Transverse colon (tissue), 4 donors: ENCODE measurements around the gene EML6. TPM values are rescaled to one million over a fixed set of nuclear protein-coding genes. Genes with fewer than 3 reads are reported as not detected.

Experiments
- DNase-seq: peaks from one replicate; pipeline ENCODE4 v3.0.0-alpha.2; 2019
- H3K27ac ChIP-seq, 4 donors: fragments of 200-600 bp; sonication (generic); 2 replicates each; pipeline ENCODE4 v1.5.1; 2016 to 2018; ENCODE audit warnings: inconsistent platforms in 4 of 4
- H3K27me3 ChIP-seq: fragments of 200-600 bp; sonication (generic); 2 replicates; pipeline ENCODE4 v1.5.1; 2017; ENCODE audit warnings: inconsistent platforms
- H3K36me3 ChIP-seq, 4 donors: fragments of 200-600 bp; sonication (generic); 2 replicates each; pipeline ENCODE4 v1.5.1; 2017 to 2019; ENCODE audit warnings: inconsistent platforms in 4 of 4
- H3K4me1 ChIP-seq, 4 donors: fragments of 200-600 bp; sonication (generic); 2 replicates each; pipeline ENCODE4 v1.5.1; 2017 to 2020; ENCODE audit warnings: inconsistent platforms in 4 of 4
- H3K4me3 ChIP-seq, 4 donors: fragments of 200-600 bp; sonication (generic); 1 replicate in 1 of 4; 2 replicates in 3 of 4; pipeline versions ENCODE4 v1.5.1 to v1.6.1; 2017 to 2019; ENCODE audit warnings: inconsistent platforms in 4 of 4
- H3K9me3 ChIP-seq, 2 donors: fragments of 200-600 bp; sonication (generic); 2 replicates each; pipeline ENCODE4 v1.5.1; 2017 to 2019; ENCODE audit warnings: inconsistent platforms in 2 of 2
- CTCF ChIP-seq, 5 experiments: fragments of 200-600 bp in 3 of 5; fragments of 450-650 bp in 2 of 5; sonication (generic) in 3 of 5; IDR thresholded peaks; 1 replicate in 2 of 5; 2 replicates in 3 of 5; pipeline ENCODE4 v1.5.1; 2016 to 2017; ENCODE audit warnings: antibody characterized with exemption in 5 of 5, inconsistent platforms in 3 of 5, mild to moderate bottlenecking in 2 of 5, moderate library complexity in 1 of 5
- EP300 ChIP-seq: sonication (generic); formaldehyde crosslinking; IDR thresholded peaks from one replicate; pipeline ENCODE4 v1.6.1; 2017; ENCODE audit warnings: antibody characterized with exemption, low read depth
- POLR2A ChIP-seq: fragments of 450-650 bp; IDR thresholded peaks from one replicate; pipeline ENCODE4 v1.6.1; 2016; ENCODE audit warnings: antibody characterized with exemption, mild to moderate bottlenecking, moderate library complexity
- POLR2AphosphoS5 ChIP-seq, 3 donors: sonication (generic); formaldehyde crosslinking; IDR thresholded peaks; one replicate each; pipeline ENCODE4 v1.6.1; 2016; ENCODE audit warnings: antibody characterized with exemption in 3 of 3
- WGBS, 2 donors: methylation state at CpG; one replicate each; pipeline ENCODE4 v1.1.5; 2018; ENCODE audit warnings: low coverage in 1 of 2; 5-methylcytosine and 5-hydroxymethylcytosine counted together
- in situ Hi-C, 4 donors: fragments of 200-750 bp; cut with MboI; loops; one replicate each; pipeline versions ENCODE4 v1.15.0 to v1.15.1; 2017; ENCODE audit warnings: low sequenced_read_pairs in 3 of 4, low pct_ligation_motif_present in 1 of 4, low pct_unique_long_range_greater_than_20kb in 1 of 4
- intact Hi-C: fragments of 100-400 bp; cut with DNase I; formaldehyde crosslinking; loops from one replicate; pipeline ENCODE4 v1.15.1; 2023; ENCODE audit warnings: low total_unique reads
- total RNA-seq, 4 donors: library from RNA; depleted of rRNA; stranded (reverse); fragments of >200 nt; gene quantifications; one replicate each; pipeline ENCODE4 v1.1.0, GENCODE V29; 2016

Gene EML6
- total RNA-seq, 4 donors from 2014 or later, result 1.5 to 8.2 (median 3.4) TPM

GRCh38 chr2:54677476-54678265 lies 45.8 kb upstream of the EML6 start:
- Histone ChIP-seq H3K4me3 (no peak overlapping the region), H3K27me3 (no peaks in the 10 kb centered on the region), H3K27ac (no peak overlapping the region), H3K9me3 (no peaks in the 10 kb centered on the region), H3K36me3 (no peaks in the 10 kb centered on the region), H3K4me1 (peaks cover 5 to 19% (median 15%) of the 10 kb centered on the region in 4 donors)
- intact Hi-C loops (no loop called here), in situ Hi-C loops (no loop called here)
- 89 to 100% methylated on average over 1 to 6 of the region's 6 CpGs for WGBS, 2 donors
- DNase-seq, result no peak
- TF ChIP-seq POLR2AphosphoS5 (IDR thresholded peaks at IDR 0.05) (no peak), EP300 (no peak), POLR2A (no peak), CTCF (IDR thresholded peaks at IDR 0.05) (no peak)

GRCh38 chr2:54678719-54679118 lies 44.7 kb upstream of the EML6 start:
- intact Hi-C loops, result no loop called here
- no peak overlapping the region for H3K4me3 ChIP-seq

GRCh38 chr2:54680397-54681041 lies 42.9 kb upstream of the EML6 start:
- intact Hi-C loops, result no loop called here
- Histone ChIP-seq H3K9me3 (no peaks in the 10 kb centered on the region), H3K4me3 (no peak overlapping the region), H3K27ac (no peak overlapping the region), H3K36me3 (no peaks in the 10 kb centered on the region), H3K27me3 (no peaks in the 10 kb centered on the region), H3K4me1 (no peaks in the 10 kb centered on the region)
- no peak for DNase-seq
- in situ Hi-C loops, result no loop called here
- WGBS, 2 donors, result 63% methylated on average over 6 of the region's 6 CpGs; no CpG with 5 or more reads in 1 of the 2 donors
- TF ChIP-seq POLR2A, result no peak
- TF ChIP-seq EP300, result no peak
- TF ChIP-seq CTCF (IDR thresholded peaks at IDR 0.05), result no peak
- no peak for TF ChIP-seq POLR2AphosphoS5 (IDR thresholded peaks at IDR 0.05)

More at GRCh38 chr2:54678719-54679118, 44.7 kb upstream of the EML6 start:
- 84% methylated on average over 3 of the region's 3 CpGs; no CpG with 5 or more reads in 1 of the 2 donors for WGBS, 2 donors
- no peak for DNase-seq
- Histone ChIP-seq H3K9me3 (no peaks in the 10 kb centered on the region), H3K4me1 (peaks cover 0 to 9% (median 5%) of the 10 kb centered on the region in 4 donors), H3K27ac (no peak overlapping the region), H3K36me3 (no peaks in the 10 kb centered on the region), H3K27me3 (no peaks in the 10 kb centered on the region)
- no peak for TF ChIP-seq POLR2AphosphoS5 (IDR thresholded peaks at IDR 0.05)
- no peak for TF ChIP-seq POLR2A
- TF ChIP-seq CTCF (IDR thresholded peaks at IDR 0.05), result no peak
- TF ChIP-seq EP300, result no peak
- in situ Hi-C loops, result no loop called here

- intact Hi-C loops (no loop called here), in situ Hi-C loops (no loop called here)
- WGBS, 2 donors, result 67 to 79% methylated on average over 1 to 6 of the region's 6 CpGs
- DNase-seq, result no peak
- no peaks in the 10 kb centered on the region for H3K27me3 ChIP-seq
- no peaks in the 10 kb centered on the region for H3K4me1 ChIP-seq
- H3K27ac ChIP-seq, result no peak overlapping the region
- H3K4me3 ChIP-seq, result no peak overlapping the region
- H3K9me3 ChIP-seq, result no peaks in the 10 kb centered on the region
- no peaks in the 10 kb centered on the region for H3K36me3 ChIP-seq
- TF ChIP-seq CTCF (IDR thresholded peaks at IDR 0.05) (no peak), POLR2AphosphoS5 (IDR thresholded peaks at IDR 0.05) (no peak), EP300 (no peak), POLR2A (no peak)
Observed at GRCh38 chr2:54681416-54681815, 42.0 kb upstream of the EML6 start.
